Fibroblast of mammary gland (primary cell): Measurements from ENCODE around the gene OGDH.

Experiments
- DNase-seq: peaks from one replicate; pipeline ENCODE4 v3.0.0-alpha.2; 2010; ENCODE audit warnings: low read depth
- H3K4me3 ChIP-seq: 2 replicates; pipeline ENCODE4 v1.5.1; 2011; ENCODE audit warnings: low read depth, mild to moderate bottlenecking, low read length, moderate library complexity; ENCODE audit not compliant: control insufficient read depth
- CTCF ChIP-seq: conservative IDR thresholded peaks from 2 replicates; pipeline ENCODE4 v1.5.1; 2011; ENCODE audit warnings: low read depth, low read length, inconsistent platforms; ENCODE audit not compliant: control insufficient read depth, insufficient read depth

OGDH gene

GRCh38 chr7:44625526-44626471, 19.4 kb downstream of the OGDH start:
- TF ChIP-seq CTCF = no peak
- DNase-seq = no peak
- no peak overlapping the region for H3K4me3 ChIP-seq

GRCh38 chr7:44626620-44627019, 20.2 kb downstream of the OGDH start:
- no peak overlapping the region for H3K4me3 ChIP-seq
- TF ChIP-seq CTCF = no peak
- no peak for DNase-seq

GRCh38 chr7:44629829-44630522, 23.5 kb downstream of the OGDH start:
- no peak for TF ChIP-seq CTCF
- no peak for DNase-seq
- no peak overlapping the region for H3K4me3 ChIP-seq

GRCh38 chr7:44630792-44631457, 24.5 kb downstream of the OGDH start:
- DNase-seq = no peak
- TF ChIP-seq CTCF = no peak
- H3K4me3 ChIP-seq = no peak overlapping the region

- no peak for TF ChIP-seq CTCF
- no peak for DNase-seq
- H3K4me3 ChIP-seq = no peak overlapping the region
These were observed 25.2 kb downstream of the OGDH start for GRCh38 chr7:44631458-44632115.

GRCh38 chr7:44632196-44632595, 25.8 kb downstream of the OGDH start:
- TF ChIP-seq CTCF = no peak
- no peak for DNase-seq
- H3K4me3 ChIP-seq = no peak overlapping the region
